ENCODE results near the gene E2F1.
"Not testable (repeated sequence)": the region's sequence is repeated elsewhere in the genome, so short reads cannot be mapped to it uniquely, and the experiment has no call there.

E2F1 gene

GRCh38 chr20:33640287-33640686, 45.9 kb downstream of the E2F1 start:
- DNase-seq (ENCODE audit: low spot score) = no peak

DNA sequence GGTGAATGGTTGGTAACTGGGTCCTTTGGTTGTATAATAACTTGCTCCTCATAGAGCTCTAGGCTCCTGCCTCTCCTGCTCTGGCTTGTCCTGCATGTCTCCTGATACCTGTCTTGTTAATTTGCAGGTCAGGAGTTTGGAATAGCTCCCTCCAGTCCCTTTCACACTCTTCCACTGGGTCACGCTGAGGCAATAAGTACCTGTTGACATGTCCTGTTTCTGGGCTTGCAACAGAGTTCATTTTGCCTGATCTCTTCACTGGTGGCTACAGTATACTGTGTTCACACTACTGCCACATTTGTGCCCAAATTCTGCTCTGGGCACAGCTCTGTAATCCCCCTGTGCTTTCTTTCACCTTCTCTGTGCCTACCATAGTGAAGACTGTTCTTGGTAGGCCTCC, 49.4 kb downstream of the E2F1 start:
- DNase-seq (ENCODE audit: low spot score) = no peak

- DNase-seq (ENCODE audit: low spot score) = no peak
Measured at GRCh38 chr20:33635341-33635740, 50.8 kb downstream of the E2F1 start.

GRCh38 chr20:33631910-33632309, 54.3 kb downstream of the E2F1 start:
- DNase-seq (ENCODE audit: low spot score) = not testable (repeated sequence)

DNA sequence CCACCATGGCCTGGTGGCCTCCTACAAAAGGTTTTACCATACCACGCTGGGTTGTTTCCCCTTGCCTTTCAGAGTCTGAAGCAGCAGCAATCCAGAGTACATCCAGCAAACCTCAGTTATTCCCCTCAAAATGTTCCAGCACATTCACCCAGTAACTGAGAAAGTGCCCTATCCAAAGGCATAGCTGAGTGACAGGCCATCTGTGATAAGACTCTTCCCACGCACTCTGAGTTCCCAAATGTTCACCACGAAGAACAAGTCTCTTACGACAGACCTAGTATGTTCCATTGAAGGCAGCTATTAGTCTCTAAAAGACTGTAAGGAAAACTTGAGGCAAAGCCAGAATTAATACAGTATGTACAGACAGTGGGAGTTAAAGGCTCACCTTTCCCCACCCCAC, 55.7 kb downstream of the E2F1 start:
- DNase-seq (ENCODE audit: low spot score) = no peak

- DNase-seq (ENCODE audit: low spot score) = no peak
Measured at GRCh38 chr20:33629979-33630378, 56.2 kb downstream of the E2F1 start.

- DNase-seq (ENCODE audit: low spot score) = no peak
Measured at GRCh38 chr20:33629533-33629932, 56.7 kb downstream of the E2F1 start.

DNA sequence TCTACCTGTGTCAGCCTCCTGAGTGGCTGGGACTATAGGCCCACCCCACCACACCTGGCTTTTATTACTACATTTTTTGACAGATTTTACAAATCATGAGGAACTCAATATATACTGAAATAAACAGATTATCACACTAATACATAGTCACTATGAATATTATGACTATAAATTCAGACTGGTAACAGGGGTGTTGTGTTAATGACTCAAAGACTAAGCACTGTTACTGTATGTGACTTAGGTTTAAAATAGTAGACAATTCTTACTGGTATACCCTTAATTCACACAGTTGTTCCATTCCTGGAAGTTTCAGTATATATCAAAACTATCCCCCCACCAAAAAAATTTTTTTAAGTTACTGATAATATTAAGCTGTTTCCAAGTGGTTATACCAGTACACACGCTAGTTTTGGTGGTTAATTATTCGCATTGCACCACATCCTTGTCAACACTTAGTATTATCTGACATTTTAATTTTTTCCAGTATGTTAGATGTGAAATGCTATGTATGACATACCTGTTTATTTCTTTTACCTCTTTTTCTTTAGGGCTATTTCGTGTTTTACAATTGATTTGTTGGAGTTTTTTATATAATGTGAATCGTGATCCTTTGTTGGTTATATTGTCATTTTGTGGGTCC, 58.5 kb downstream of the E2F1 start:
- DNase-seq (ENCODE audit: low spot score) = no peak

- DNase-seq (ENCODE audit: low spot score) = no peak
Measured at GRCh38 chr20:33626190-33626589, 60.0 kb downstream of the E2F1 start.

Data from D341Med (cell line).